ENCODE results near the gene GNPTAB.
"Not testable (repeated sequence)": the region's sequence is repeated elsewhere in the genome, so short reads cannot be mapped to it uniquely, and the experiment has no call there.

Gene GNPTAB

GRCh38 chr12:101875162-101875561 is 44.4 kb upstream of the GNPTAB start:
- H3K18ac ChIP-seq (ENCODE audit: low read length), result no peak overlapping the region
- no peak overlapping the region for H2BK5ac ChIP-seq (ENCODE audit: low read length)
- no peak overlapping the region for H3K4me2 ChIP-seq (ENCODE audit: low read length)
- no peak overlapping the region for H4K8ac ChIP-seq (ENCODE audit: low read depth, low read length)
- no CpG with 5 or more reads among the region's 9 CpGs for WGBS (ENCODE audit: extremely low coverage, insufficient coverage, low lambda C conversion rate)
- H2BK15ac ChIP-seq (replicated peaks; ENCODE audit: low read depth), result no peak overlapping the region
- no peaks in the 10 kb centered on the region for H3K79me2 ChIP-seq (ENCODE audit: control insufficient read depth, insufficient read depth, low read length)
- no peak for DNase-seq
- H2AK5ac ChIP-seq (ENCODE audit: low read length), result no peak overlapping the region
- no peak overlapping the region for H3K4ac ChIP-seq (ENCODE audit: low read depth, low read length)
- H2BK120ac ChIP-seq (ENCODE audit: low read depth, low read length), result no peak overlapping the region
- H3K4me3 ChIP-seq (ENCODE audit: low read length), result no peak overlapping the region
- no peaks in the 10 kb centered on the region for H3K27me3 ChIP-seq (ENCODE audit: insufficient read depth, low read length, poor library complexity)
- no peaks in the 10 kb centered on the region for H3K36me3 ChIP-seq (ENCODE audit: control insufficient read depth, insufficient read depth, low read length)
- no peaks in the 10 kb centered on the region for H3K4me1 ChIP-seq (ENCODE audit: control insufficient read depth, low read depth, low read length)
- H3K27ac ChIP-seq (ENCODE audit: low read depth, low read length), result no peak overlapping the region
- H3K79me1 ChIP-seq (ENCODE audit: low read length), result no peaks in the 10 kb centered on the region
- H3K56ac ChIP-seq (ENCODE audit: low read length), result no peak overlapping the region
- no peak overlapping the region for H3K9ac ChIP-seq (ENCODE audit: low read length)
- no peak overlapping the region for H3K23ac ChIP-seq (ENCODE audit: low read length)
- no peak overlapping the region for H4K5ac ChIP-seq (ENCODE audit: low read length)

DNA sequence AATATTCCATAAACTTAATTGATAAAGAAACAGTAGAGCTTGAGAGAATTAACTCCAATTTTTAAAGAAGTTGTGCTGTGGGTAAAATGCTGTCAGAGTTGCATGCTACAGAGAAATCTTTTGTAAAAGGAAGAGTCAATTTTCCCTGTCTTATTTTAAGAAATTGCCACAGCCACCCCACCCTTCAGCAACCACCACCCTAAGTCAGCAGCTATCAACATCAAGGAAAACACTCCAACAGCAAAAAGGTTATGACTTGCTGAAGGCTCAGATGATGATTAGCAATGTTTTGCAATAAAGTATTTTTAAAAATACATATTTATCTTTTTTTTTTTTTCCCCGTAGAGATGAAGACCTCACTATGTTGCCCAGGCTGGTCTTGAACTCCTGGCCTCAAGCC is 40.2 kb upstream of the GNPTAB start:
- Histone ChIP-seq H3K4me1 (ENCODE audit: control insufficient read depth, low read depth, low read length) (no peaks in the 10 kb centered on the region), H2AK5ac (ENCODE audit: low read length) (no peak overlapping the region), H3K4me2 (ENCODE audit: low read length) (no peak overlapping the region), H3K36me3 (ENCODE audit: control insufficient read depth, insufficient read depth, low read length) (no peaks in the 10 kb centered on the region), H2BK5ac (ENCODE audit: low read length) (no peak overlapping the region), H4K5ac (ENCODE audit: low read length) (no peak overlapping the region), H3K4ac (ENCODE audit: low read depth, low read length) (no peak overlapping the region), H3K4me3 (ENCODE audit: low read length) (no peak overlapping the region), H2BK120ac (ENCODE audit: low read depth, low read length) (no peak overlapping the region), H3K18ac (ENCODE audit: low read length) (no peak overlapping the region), H3K79me1 (ENCODE audit: low read length) (no peaks in the 10 kb centered on the region), H4K8ac (ENCODE audit: low read depth, low read length) (no peak overlapping the region), H3K9ac (ENCODE audit: low read length) (no peak overlapping the region), H3K27me3 (ENCODE audit: insufficient read depth, low read length, poor library complexity) (no peaks in the 10 kb centered on the region), H3K56ac (ENCODE audit: low read length) (no peak overlapping the region), H3K79me2 (ENCODE audit: control insufficient read depth, insufficient read depth, low read length) (no peaks in the 10 kb centered on the region), H3K27ac (ENCODE audit: low read depth, low read length) (no peak overlapping the region), H3K23ac (ENCODE audit: low read length) (no peak overlapping the region), H2BK15ac (replicated peaks; ENCODE audit: low read depth) (no peak overlapping the region)
- DNase-seq, result no peak
- WGBS (ENCODE audit: extremely low coverage, insufficient coverage, low lambda C conversion rate), result no CpG with 5 or more reads among the region's 1 CpG

DNA sequence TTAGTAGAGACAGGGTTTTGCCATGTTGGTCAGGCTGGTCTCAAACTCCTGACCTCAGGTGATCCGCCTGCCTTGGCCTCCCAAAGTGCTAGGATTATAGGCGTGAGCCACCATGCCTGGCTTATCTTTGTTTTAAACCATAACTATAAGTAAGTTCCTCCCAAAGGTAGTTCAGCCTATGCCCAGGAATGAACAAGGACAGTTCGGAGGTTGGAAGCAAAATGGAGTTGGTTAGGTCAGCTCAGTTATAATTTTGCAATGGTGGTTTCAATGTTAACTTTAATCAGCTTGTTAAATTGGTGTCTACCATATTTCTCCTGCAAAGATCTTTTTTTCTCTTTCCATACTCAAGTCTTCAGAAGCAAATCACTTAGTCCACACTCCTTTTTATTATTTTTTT is 36.9 kb upstream of the GNPTAB start:
- WGBS (ENCODE audit: extremely low coverage, insufficient coverage, low lambda C conversion rate), result no CpG with 5 or more reads among the region's 3 CpGs

GRCh38 chr12:101866615-101867373 is 36.0 kb upstream of the GNPTAB start:
- Histone ChIP-seq H4K8ac (ENCODE audit: low read depth, low read length) (no peak overlapping the region), H3K9ac (ENCODE audit: low read length) (no peak overlapping the region), H2AK5ac (ENCODE audit: low read length) (no peak overlapping the region), H2BK120ac (ENCODE audit: low read depth, low read length) (no peak overlapping the region), H3K79me1 (ENCODE audit: low read length) (no peaks in the 10 kb centered on the region), H3K79me2 (ENCODE audit: control insufficient read depth, insufficient read depth, low read length) (no peaks in the 10 kb centered on the region), H3K27ac (ENCODE audit: low read depth, low read length) (no peak overlapping the region), H3K4me2 (ENCODE audit: low read length) (no peak overlapping the region), H3K36me3 (ENCODE audit: control insufficient read depth, insufficient read depth, low read length) (no peaks in the 10 kb centered on the region), H3K4me1 (ENCODE audit: control insufficient read depth, low read depth, low read length) (no peaks in the 10 kb centered on the region), H2BK15ac (replicated peaks; ENCODE audit: low read depth) (no peak overlapping the region), H3K18ac (ENCODE audit: low read length) (no peak overlapping the region), H3K27me3 (ENCODE audit: insufficient read depth, low read length, poor library complexity) (no peaks in the 10 kb centered on the region), H3K4me3 (ENCODE audit: low read length) (no peak overlapping the region), H3K56ac (ENCODE audit: low read length) (no peak overlapping the region), H4K5ac (ENCODE audit: low read length) (no peak overlapping the region), H3K23ac (ENCODE audit: low read length) (no peak overlapping the region), H3K4ac (ENCODE audit: low read depth, low read length) (no peak overlapping the region), H2BK5ac (ENCODE audit: low read length) (no peak overlapping the region)
- WGBS (ENCODE audit: extremely low coverage, insufficient coverage, low lambda C conversion rate), result no CpG with 5 or more reads among the region's 13 CpGs
- DNase-seq, result no peak

More for the DNA sequence above, 36.9 kb upstream of the GNPTAB start:
- H3K79me1 ChIP-seq (ENCODE audit: low read length); H3K36me3 ChIP-seq (ENCODE audit: control insufficient read depth, insufficient read depth, low read length); H3K18ac ChIP-seq (ENCODE audit: low read length); H3K4me3 ChIP-seq (ENCODE audit: low read length); H3K4me2 ChIP-seq (ENCODE audit: low read length); H4K8ac ChIP-seq (ENCODE audit: low read depth, low read length); H3K4ac ChIP-seq (ENCODE audit: low read depth, low read length); H3K56ac ChIP-seq (ENCODE audit: low read length); DNase-seq; H3K27ac ChIP-seq (ENCODE audit: low read depth, low read length); H3K27me3 ChIP-seq (ENCODE audit: insufficient read depth, low read length, poor library complexity); H3K9ac ChIP-seq (ENCODE audit: low read length); H3K4me1 ChIP-seq (ENCODE audit: control insufficient read depth, low read depth, low read length); H2BK120ac ChIP-seq (ENCODE audit: low read depth, low read length); H4K5ac ChIP-seq (ENCODE audit: low read length); H3K79me2 ChIP-seq (ENCODE audit: control insufficient read depth, insufficient read depth, low read length); H2BK5ac ChIP-seq (ENCODE audit: low read length); H3K23ac ChIP-seq (ENCODE audit: low read length); H2BK15ac ChIP-seq (replicated peaks; ENCODE audit: low read depth); H2AK5ac ChIP-seq (ENCODE audit: low read length): not testable (repeated sequence)

DNA sequence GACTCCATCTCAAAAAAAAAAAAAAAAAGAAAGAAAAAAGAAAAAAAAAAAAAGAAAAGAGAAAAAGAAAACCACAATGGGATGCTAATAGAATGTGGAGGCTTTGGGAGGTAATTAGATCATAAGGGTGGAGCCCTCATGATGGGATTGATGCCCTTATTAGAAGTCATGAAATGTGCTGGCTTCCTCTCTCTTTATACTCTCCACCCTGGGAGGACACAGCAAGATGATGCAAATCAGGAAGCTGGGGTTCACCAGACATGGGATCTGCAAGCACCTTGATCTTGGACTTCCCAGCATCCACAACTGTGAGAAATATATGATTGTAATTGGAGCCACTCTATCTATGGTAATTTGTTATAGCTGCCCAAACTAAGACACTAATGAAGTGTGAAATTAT is 33.2 kb upstream of the GNPTAB start:
- no peak overlapping the region for H3K56ac ChIP-seq (ENCODE audit: low read length)
- H3K9ac ChIP-seq (ENCODE audit: low read length), result no peak overlapping the region
- H3K18ac ChIP-seq (ENCODE audit: low read length), result no peak overlapping the region
- no peak overlapping the region for H2BK5ac ChIP-seq (ENCODE audit: low read length)
- no peak overlapping the region for H3K23ac ChIP-seq (ENCODE audit: low read length)
- no peak overlapping the region for H3K4ac ChIP-seq (ENCODE audit: low read depth, low read length)
- H2BK120ac ChIP-seq (ENCODE audit: low read depth, low read length), result no peak overlapping the region
- H3K79me2 ChIP-seq (ENCODE audit: control insufficient read depth, insufficient read depth, low read length), result no peaks in the 10 kb centered on the region
- no peak overlapping the region for H3K4me2 ChIP-seq (ENCODE audit: low read length)
- H3K27ac ChIP-seq (ENCODE audit: low read depth, low read length), result no peak overlapping the region
- no peak overlapping the region for H2BK15ac ChIP-seq (replicated peaks; ENCODE audit: low read depth)
- no peak overlapping the region for H4K5ac ChIP-seq (ENCODE audit: low read length)
- DNase-seq, result no peak
- H4K8ac ChIP-seq (ENCODE audit: low read depth, low read length), result no peak overlapping the region
- H3K36me3 ChIP-seq (ENCODE audit: control insufficient read depth, insufficient read depth, low read length), result no peaks in the 10 kb centered on the region
- no peaks in the 10 kb centered on the region for H3K4me1 ChIP-seq (ENCODE audit: control insufficient read depth, low read depth, low read length)
- no peaks in the 10 kb centered on the region for H3K27me3 ChIP-seq (ENCODE audit: insufficient read depth, low read length, poor library complexity)
- no peak overlapping the region for H2AK5ac ChIP-seq (ENCODE audit: low read length)
- H3K4me3 ChIP-seq (ENCODE audit: low read length), result no peak overlapping the region
- no peaks in the 10 kb centered on the region for H3K79me1 ChIP-seq (ENCODE audit: low read length)

DNA sequence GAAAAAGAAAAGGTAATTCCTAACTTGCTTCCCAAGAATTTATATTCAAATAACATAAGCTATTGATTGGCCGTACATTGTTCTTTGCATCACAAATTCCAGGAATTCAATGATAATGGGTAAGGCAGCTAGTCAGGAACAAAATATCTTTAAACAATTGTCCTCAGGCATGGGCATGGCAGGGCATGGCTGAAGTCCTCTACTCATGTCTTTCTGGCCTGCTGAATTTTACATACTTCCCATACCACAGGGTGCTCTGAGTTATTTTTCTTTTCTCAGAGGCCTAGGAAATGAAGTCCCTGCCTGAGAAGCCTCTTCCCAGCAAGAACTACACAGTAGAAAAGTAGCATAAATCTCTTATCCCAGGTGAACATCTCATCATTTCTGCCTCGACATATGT is 31.5 kb upstream of the GNPTAB start:
- no peak overlapping the region for H3K4me3 ChIP-seq (ENCODE audit: low read length)
- no peak overlapping the region for H2BK15ac ChIP-seq (replicated peaks; ENCODE audit: low read depth)
- H3K27me3 ChIP-seq (ENCODE audit: insufficient read depth, low read length, poor library complexity), result no peaks in the 10 kb centered on the region
- H3K56ac ChIP-seq (ENCODE audit: low read length), result no peak overlapping the region
- WGBS (ENCODE audit: extremely low coverage, insufficient coverage, low lambda C conversion rate), result no CpG with 5 or more reads among the region's 2 CpGs
- no peaks in the 10 kb centered on the region for H3K79me2 ChIP-seq (ENCODE audit: control insufficient read depth, insufficient read depth, low read length)
- no peak overlapping the region for H2BK5ac ChIP-seq (ENCODE audit: low read length)
- no peak overlapping the region for H4K5ac ChIP-seq (ENCODE audit: low read length)
- no peak overlapping the region for H3K4ac ChIP-seq (ENCODE audit: low read depth, low read length)
- no peaks in the 10 kb centered on the region for H3K4me1 ChIP-seq (ENCODE audit: control insufficient read depth, low read depth, low read length)
- H3K4me2 ChIP-seq (ENCODE audit: low read length), result no peak overlapping the region
- no peak overlapping the region for H2AK5ac ChIP-seq (ENCODE audit: low read length)
- H3K36me3 ChIP-seq (ENCODE audit: control insufficient read depth, insufficient read depth, low read length), result no peaks in the 10 kb centered on the region
- no peak overlapping the region for H4K8ac ChIP-seq (ENCODE audit: low read depth, low read length)
- H3K9ac ChIP-seq (ENCODE audit: low read length), result no peak overlapping the region
- no peak overlapping the region for H3K27ac ChIP-seq (ENCODE audit: low read depth, low read length)
- no peak overlapping the region for H3K18ac ChIP-seq (ENCODE audit: low read length)
- no peak for DNase-seq
- no peak overlapping the region for H3K23ac ChIP-seq (ENCODE audit: low read length)
- H3K79me1 ChIP-seq (ENCODE audit: low read length), result no peaks in the 10 kb centered on the region
- no peak overlapping the region for H2BK120ac ChIP-seq (ENCODE audit: low read depth, low read length)
